ENCODE measurements around the gene IRF6. TPM values are rescaled to one million over a fixed set of nuclear protein-coding genes. Genes with fewer than 3 reads are reported as not detected.

IRF6 gene
- total RNA-seq, 1 experiment from 2014 or later: 27.3 TPM

DNA sequence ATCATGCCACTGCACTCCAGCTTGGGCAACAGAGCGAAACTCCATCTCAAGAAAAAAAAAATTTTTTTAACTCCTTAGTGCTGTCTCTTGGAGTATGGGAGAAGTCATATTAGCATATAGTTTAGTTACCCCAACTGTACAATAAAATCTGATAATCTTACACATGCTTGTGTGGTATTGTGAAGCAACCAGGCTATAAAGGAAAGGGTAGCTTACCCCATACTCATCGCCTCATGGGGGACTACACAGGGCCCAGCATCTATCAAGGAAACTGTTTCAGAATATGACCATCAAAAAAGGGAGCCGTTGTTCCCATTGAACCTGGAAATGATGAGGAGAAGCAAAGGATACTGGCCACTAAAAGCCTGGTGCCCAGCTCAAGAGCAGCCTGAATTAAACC is 53.1 kb downstream of the IRF6 start:
- peaks cover 5% of the 10 kb centered on the region; the same call in 1 of the 2 replicates for H3K4me1 ChIP-seq
- no peaks in the 10 kb centered on the region for H3K36me3 ChIP-seq (ENCODE audit: control insufficient read depth, insufficient read depth, low read length)

DNA sequence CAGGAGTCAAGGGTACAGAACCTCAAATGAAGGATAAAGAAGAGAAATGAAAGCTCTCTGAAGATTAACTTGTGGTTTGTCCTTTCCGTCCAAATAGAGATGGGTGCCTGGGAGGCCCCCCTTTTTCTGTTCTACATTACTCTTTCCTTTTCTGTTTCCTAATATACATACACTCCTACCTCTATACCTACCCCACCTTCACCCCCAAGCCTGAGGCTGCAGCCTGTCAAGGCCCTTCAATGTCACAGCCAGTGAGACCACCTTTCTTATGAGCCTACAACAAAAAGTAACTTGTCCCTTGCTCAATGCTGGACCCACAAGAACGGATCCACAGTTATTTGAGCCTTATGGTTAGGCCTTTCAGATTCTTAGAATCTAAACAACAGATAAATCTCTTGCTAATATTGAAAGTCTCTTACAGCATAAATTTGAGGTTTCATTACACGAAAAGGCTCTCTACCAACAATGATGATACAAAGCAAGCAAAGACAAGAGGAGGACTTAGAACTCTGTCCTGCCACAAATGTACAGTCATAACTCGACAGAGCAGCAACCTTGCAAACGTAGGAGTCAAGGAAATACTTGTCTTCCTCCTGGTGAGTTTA is 54.2 kb downstream of the IRF6 start:
- Histone ChIP-seq H3K4me3 (ENCODE audit: low read depth, low read length) (no peak overlapping the region), H3K9me3 (no peaks in the 10 kb centered on the region), H3K27me3 (replicated peaks; ENCODE audit: control insufficient read depth, insufficient read depth, low read length) (no peaks in the 10 kb centered on the region), H3K4me1 (peaks cover 13% of the 10 kb centered on the region), H3K36me3 (ENCODE audit: control insufficient read depth, insufficient read depth, low read length) (no peaks in the 10 kb centered on the region)
- intact Hi-C loops (cut with micrococcal nuclease; ENCODE audit: unreplicated experiment): no loop called here
- H3K9me3 Mint-ChIP-seq (ENCODE audit: unreplicated experiment): no peaks in the 10 kb centered on the region
- DNase-seq: no peak
- TF ChIP-seq, protein P1, sequence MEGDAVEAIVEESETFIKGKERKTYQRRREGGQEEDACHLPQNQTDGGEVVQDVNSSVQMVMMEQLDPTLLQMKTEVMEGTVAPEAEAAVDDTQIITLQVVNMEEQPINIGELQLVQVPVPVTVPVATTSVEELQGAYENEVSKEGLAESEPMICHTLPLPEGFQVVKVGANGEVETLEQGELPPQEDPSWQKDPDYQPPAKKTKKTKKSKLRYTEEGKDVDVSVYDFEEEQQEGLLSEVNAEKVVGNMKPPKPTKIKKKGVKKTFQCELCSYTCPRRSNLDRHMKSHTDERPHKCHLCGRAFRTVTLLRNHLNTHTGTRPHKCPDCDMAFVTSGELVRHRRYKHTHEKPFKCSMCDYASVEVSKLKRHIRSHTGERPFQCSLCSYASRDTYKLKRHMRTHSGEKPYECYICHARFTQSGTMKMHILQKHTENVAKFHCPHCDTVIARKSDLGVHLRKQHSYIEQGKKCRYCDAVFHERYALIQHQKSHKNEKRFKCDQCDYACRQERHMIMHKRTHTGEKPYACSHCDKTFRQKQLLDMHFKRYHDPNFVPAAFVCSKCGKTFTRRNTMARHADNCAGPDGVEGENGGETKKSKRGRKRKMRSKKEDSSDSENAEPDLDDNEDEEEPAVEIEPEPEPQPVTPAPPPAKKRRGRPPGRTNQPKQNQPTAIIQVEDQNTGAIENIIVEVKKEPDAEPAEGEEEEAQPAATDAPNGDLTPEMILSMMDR (IDR thresholded peaks at IDR 0.05; ENCODE audit: insufficient read depth in 1 of 2, low read depth in 1 of 2, low read length in 1 of 2, severe bottlenecking in 1 of 2, unreplicated experiment in 1 of 2): no peak
- ChIA-PET POLR2A (no interaction called here), CTCF (no interaction called here)
- no peaks in the 10 kb centered on the region for H3K27me3 Mint-ChIP-seq (ENCODE audit: insufficient read depth, unreplicated experiment)
- no peaks in the 10 kb centered on the region for H3K36me3 Mint-ChIP-seq (ENCODE audit: insufficient read depth, unreplicated experiment)
- no peak overlapping the region for H3K4me3 Mint-ChIP-seq (ENCODE audit: unreplicated experiment)
- BruUV-seq (replicated peaks): no TSS peak
- H3K27ac Mint-ChIP-seq (ENCODE audit: unreplicated experiment): no peak overlapping the region
- peaks cover 7% of the 10 kb centered on the region for H3K4me1 Mint-ChIP-seq (ENCODE audit: low read depth, unreplicated experiment)

More for the DNA sequence above, 53.1 kb downstream of the IRF6 start:
- Mint-ChIP-seq H3K4me3 (ENCODE audit: unreplicated experiment) (no peak overlapping the region), H3K27ac (ENCODE audit: unreplicated experiment) (no peak overlapping the region), H3K9me3 (ENCODE audit: unreplicated experiment) (no peaks in the 10 kb centered on the region), H3K27me3 (ENCODE audit: insufficient read depth, unreplicated experiment) (no peaks in the 10 kb centered on the region), H3K4me1 (ENCODE audit: low read depth, unreplicated experiment) (peaks cover 7% of the 10 kb centered on the region), H3K36me3 (ENCODE audit: insufficient read depth, unreplicated experiment) (no peaks in the 10 kb centered on the region)
- POLR2A ChIA-PET: no interaction called here
- Histone ChIP-seq H3K9me3 (no peaks in the 10 kb centered on the region), H3K27me3 (replicated peaks; ENCODE audit: control insufficient read depth, insufficient read depth, low read length) (no peaks in the 10 kb centered on the region), H3K4me3 (ENCODE audit: low read depth, low read length) (no peak overlapping the region)
- intact Hi-C loops (cut with micrococcal nuclease; ENCODE audit: unreplicated experiment): no loop called here
- BruUV-seq (replicated peaks): no TSS peak
- DNase-seq: no peak
- TF ChIP-seq, protein P1 (IDR thresholded peaks at IDR 0.05; ENCODE audit: insufficient read depth in 1 of 2, low read depth in 1 of 2, low read length in 1 of 2, severe bottlenecking in 1 of 2, unreplicated experiment in 1 of 2): no peak
- CTCF ChIA-PET: interaction anchor here (0.6 kb wide), 1 partner anchor 162 kb away, joined by 3 read pairs; no protein-coding TSS in a partner anchor

GRCh38 chr1:209749670-209750323 is 56.1 kb downstream of the IRF6 start:
- intact Hi-C loops (cut with micrococcal nuclease; ENCODE audit: unreplicated experiment): no loop called here
- BruUV-seq (replicated peaks): no TSS peak

More at GRCh38 chr1:209749670-209750323, 56.1 kb downstream of the IRF6 start:
- H3K36me3 Mint-ChIP-seq (ENCODE audit: insufficient read depth, unreplicated experiment): no peaks in the 10 kb centered on the region
- H3K27ac Mint-ChIP-seq (ENCODE audit: unreplicated experiment): no peak overlapping the region
- H3K4me3 Mint-ChIP-seq (ENCODE audit: unreplicated experiment): no peak overlapping the region
- peaks cover 19% of the 10 kb centered on the region for H3K4me1 ChIP-seq
- ChIA-PET CTCF (interaction anchor here (1.7 kb wide), 1 partner anchor 78 kb away, joined by 5 read pairs; the partner anchor contains the start of gene UTP25), POLR2A (no interaction called here)
- no peaks in the 10 kb centered on the region for H3K36me3 ChIP-seq (ENCODE audit: control insufficient read depth, insufficient read depth, low read length)
- H3K9me3 ChIP-seq: no peaks in the 10 kb centered on the region
- H3K9me3 Mint-ChIP-seq (ENCODE audit: unreplicated experiment): no peaks in the 10 kb centered on the region
- peaks cover 16% of the 10 kb centered on the region for H3K4me1 Mint-ChIP-seq (ENCODE audit: low read depth, unreplicated experiment)
- H3K4me3 ChIP-seq (ENCODE audit: low read depth, low read length): no peak overlapping the region
- no peaks in the 10 kb centered on the region for H3K27me3 ChIP-seq (replicated peaks; ENCODE audit: control insufficient read depth, insufficient read depth, low read length)
- H3K27me3 Mint-ChIP-seq (ENCODE audit: insufficient read depth, unreplicated experiment): no peaks in the 10 kb centered on the region
- no peak for DNase-seq
- TF ChIP-seq, protein P1 (IDR thresholded peaks at IDR 0.05; ENCODE audit: insufficient read depth in 1 of 2, low read depth in 1 of 2, low read length in 1 of 2, severe bottlenecking in 1 of 2, unreplicated experiment in 1 of 2): no peak
